ENCODE measurements around the gene TMC8.
"Not testable (repeated sequence)": the region's sequence is repeated elsewhere in the genome, so short reads cannot be mapped to it uniquely, and the experiment has no call there.

Gene TMC8

DNA sequence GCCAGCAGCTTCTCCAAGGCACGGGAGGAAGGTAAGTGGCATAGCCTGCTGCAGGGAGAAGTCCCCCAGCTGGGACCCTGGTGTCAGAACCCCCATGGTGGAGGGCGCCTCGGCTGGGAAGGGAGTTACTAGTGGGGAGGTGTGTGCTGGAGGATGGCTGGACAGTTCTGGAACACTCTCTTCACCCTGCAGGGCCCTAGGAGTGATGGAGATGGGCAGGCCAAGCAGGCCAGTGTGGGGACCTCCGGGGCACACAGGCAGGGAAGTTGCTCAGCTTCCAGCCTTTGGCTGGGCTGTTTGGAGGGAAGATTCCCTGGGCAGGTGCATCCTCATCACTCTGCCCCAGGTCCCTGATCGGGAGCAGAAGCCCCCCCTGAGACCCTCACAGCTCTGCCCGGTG lies 16.3 kb downstream of the TMC8 start:
- FAIRE-seq (no peak), DNase-seq (ENCODE audit: extremely low spot score, insufficient read length, low read depth) (no peak)

DNA sequence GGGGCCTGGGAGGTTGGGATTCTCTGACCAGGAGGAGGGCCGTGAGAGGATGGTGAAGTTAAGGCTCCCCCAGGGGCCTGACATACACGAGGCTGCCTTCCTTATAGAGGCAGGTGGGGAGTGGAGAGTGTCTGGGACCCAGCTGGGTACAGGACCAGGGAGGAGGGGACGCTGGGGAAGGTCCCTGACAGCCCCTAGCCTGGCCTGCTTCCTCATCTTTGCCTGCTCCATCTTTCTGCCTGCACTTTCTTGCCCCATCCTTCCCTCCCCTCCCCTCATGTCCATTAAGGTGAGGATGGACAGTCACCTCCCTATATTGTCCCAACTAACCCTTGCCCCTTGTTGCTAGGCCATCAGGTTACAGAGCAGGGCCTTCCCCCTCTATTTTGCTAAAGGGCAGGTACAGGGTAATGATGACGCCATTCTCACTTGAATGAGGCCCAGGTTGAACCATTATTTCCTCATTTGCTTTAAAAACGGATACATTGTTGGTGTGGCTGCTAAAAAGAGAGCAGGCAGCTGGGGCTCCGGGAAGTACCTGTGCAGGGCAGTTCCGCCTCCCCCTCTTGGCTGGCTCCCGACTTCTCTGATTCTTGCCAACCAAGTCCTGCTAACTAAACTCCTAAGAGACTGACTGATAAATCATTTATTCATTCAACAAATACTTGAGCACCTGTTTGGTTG lies 16.9 kb downstream of the TMC8 start:
- peak; percentile 92 for FAIRE-seq
- DNase-seq (ENCODE audit: extremely low spot score, insufficient read length, low read depth): no peak

DNA sequence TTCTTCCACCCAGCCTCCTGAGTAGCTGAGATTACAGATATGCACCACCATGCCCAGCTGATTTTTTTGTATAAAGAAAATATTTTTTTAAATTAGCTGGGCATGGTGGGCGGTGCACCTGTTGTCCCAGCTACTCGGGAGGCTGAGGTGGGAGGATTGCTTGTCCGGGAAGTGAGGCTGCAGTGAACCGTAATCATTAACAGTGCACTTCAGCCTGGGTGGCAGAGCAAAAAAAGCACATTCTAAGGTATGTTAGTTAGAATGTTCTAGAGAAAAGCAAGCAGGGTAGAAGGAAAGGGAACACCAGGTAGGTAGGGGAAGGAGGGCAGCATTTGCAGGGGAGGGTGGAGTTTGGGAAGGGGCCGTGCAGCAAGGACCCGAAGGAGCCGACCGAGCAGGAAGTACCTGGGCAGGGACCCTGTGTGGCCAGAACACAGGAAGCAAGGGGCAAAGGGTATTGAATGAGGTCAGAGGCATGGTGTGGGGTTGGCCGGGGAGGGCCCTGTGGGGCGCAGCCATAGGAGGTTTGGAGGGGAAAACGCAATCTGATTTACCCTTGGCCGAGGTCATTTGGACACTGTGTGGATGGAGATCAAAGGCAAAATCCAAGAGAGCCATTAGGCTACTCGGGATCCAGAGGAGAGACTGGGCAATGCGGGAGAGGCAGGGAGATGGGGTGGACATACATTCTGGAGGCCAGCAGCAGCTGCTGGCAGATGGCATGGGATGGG lies 17.9 kb downstream of the TMC8 start:
- DNase-seq (ENCODE audit: extremely low spot score, insufficient read length, low read depth) (no peak), FAIRE-seq (peak; percentile 5)

DNA sequence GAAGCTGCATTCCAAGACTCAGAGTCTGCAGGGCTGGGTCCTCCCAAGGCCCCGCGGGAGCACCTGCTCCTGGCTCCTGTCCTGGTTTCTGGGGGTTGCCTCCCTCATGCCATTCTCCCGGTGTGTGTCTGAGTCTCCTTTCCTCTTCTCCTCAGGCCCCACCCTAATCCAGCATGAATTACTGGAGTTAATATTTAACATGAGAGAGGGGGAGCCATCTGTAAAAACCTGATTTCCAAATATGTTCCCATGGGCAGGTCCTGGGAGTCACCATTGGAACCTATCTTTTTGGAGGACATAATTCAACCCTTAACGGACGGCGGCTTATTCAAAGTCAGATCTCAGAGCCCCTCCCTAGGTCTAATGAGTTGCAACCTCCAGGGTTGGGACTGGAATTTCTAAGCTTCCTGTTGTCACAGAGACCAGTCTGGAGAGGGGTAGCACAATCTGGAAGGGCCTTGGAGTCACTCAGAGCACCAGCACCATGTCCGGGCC lies 21.0 kb downstream of the TMC8 start:
- FAIRE-seq: no peak
- no peak for DNase-seq (ENCODE audit: extremely low spot score, insufficient read length, low read depth)

DNA sequence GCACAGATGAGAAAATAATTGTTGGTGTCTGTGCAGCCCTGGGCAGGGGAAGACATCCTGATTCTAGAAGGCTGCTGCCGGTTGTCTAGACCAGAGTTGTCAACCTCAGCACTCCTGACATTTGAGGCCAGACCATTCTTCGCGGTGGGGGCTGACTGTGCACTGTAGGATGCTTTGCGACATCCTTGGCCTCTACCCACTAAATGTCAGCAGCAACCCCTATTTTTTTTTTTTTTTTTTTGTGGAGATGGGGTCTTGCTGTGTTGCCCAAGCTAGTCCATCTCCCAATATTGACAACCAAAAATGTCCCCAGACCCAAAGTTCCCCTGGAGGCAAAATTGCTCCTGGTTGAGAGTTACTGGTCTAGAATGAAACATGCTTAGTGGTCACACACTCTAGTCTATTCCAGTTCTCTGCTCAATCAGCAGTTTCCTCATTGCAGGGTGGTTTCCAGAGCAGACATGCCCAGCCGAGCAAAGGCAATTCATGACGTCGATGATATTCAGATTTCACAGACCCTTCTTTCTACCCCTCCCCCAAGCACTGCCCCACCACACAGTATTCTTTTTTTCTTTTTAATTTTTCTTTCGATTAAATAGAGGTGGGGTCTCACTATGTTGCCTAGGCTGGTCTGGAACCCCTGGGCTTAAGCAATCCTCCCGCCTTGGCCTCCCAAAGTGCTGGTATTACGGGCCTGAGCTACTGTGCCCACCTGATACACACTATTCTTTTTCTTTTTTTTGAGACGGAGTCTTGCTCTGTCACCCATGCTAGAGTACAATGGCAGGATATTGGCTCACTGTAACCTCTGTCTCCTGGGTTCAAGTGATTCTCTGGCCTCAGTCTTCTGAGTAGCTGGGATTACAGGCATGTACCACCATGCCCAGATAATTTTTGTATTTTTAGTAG lies 24.6 kb downstream of the TMC8 start:
- DNase-seq (ENCODE audit: extremely low spot score, insufficient read length, low read depth): no peak

DNA sequence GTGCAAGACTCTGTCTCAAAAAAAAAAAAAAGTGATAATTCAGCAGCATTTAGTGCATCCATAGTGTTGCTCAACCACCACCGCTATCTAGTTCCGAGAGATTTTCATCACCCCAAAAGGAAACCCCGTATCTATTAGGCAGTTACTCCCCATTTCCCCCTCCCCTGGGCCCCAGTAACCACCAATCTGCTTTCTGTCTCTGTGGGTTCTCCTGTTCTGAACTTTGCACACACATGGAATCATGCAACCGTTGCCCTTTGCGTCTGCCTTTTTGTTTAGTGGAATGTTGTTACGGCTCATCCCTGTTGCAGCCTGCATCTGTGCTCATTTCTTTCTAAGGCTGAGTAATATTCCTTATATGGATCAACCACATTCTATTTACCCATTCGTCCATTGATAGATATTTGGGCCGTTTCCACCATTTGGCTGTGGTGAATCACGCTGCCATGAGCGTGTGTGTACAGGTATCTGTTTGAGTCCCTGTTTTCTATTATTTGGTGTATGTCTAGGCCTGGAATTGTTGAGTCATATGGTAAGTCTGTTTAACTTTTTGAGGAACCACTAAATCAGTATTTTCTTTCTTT lies 29.1 kb downstream of the TMC8 start:
- peak; percentile 85 for FAIRE-seq
- no peak for DNase-seq (ENCODE audit: extremely low spot score, insufficient read length, low read depth)

More for the DNA sequence above, 24.6 kb downstream of the TMC8 start:
- FAIRE-seq: peak; percentile 99

DNA sequence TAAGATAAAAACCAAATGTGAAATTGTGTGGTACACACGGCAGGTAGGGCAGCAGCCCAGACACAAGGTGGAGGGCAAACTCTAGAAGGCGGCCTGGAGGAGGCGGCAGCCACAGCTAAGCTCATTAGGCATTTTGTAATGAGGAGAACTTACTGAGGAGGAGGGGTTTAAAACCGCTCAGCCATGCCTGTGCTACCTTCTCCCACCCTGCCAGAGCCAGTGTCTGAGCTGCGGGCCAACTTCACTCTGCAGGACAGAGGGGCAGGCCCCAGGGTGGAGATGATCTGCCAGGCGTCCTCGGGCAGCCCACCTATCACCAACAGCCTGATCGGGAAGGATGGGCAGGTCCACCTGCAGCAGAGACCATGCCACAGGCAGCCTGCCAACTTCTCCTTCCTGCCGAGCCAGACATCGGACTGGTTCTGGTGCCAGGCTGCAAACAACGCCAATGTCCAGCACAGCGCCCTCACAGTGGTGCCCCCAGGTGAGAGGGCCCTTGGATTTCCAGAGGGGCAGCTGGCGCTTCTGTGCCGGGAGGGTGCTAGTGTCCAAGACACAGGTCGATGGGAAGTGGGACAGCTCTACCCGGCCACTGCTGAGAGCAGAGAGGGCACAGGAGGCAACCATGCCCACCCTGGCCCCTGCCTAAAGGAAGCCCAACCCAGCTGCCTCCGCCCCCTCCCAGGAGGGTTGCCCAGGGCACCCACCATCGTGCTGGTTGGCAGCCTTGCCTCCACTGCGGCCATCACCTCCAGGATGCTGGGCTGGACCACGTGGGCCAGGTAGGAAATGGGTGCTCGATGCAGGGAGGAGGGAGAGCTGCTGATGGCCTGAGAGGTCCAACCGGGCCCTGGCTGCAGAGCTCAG lies 33.5 kb downstream of the TMC8 start:
- DNase-seq (ENCODE audit: extremely low spot score, insufficient read length, low read depth): no peak
- no peak for FAIRE-seq

DNA sequence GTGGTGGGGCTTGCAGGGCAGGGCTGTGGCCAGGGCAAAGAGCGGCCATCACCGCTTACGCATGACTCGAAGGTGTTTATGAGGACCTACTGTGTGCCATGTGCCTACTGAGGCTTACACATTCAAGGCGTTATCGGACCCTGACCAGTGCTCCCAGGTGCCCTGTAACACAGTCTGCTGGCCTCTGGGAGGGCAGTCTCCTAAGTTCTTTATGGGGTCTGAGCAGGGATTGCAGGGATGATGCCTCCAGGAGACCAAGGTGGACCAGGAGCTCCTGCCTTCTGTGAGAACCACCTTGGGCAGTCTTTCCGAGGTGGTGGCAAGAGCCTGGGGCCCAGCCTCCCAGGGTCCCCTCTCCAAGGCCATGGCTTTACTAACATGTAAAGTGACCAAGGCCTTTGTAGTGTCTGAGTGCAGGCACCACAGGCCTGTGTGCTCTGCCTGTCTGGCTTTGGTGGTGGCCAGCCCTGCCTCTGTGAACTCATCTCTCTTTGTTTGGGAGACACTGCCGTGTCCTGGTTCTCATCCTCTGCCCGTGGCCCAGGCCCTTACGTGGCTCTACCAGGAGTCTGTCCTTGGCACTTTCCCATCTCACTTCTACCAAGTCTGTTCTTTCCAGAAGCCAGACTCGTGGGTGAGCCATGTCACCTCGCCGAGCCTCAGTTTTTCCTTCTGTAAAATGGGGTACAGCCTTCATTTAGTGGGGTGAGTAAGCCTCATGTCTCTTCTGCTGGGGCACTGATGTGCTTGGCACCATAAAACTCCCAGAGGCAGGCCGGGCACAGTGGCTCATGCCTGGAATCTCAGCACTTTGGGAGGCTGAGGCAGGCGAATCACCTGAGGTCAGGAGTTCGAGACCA lies 34.4 kb downstream of the TMC8 start:
- DNase-seq (ENCODE audit: extremely low spot score, insufficient read length, low read depth) (no peak), FAIRE-seq (no peak)

DNA sequence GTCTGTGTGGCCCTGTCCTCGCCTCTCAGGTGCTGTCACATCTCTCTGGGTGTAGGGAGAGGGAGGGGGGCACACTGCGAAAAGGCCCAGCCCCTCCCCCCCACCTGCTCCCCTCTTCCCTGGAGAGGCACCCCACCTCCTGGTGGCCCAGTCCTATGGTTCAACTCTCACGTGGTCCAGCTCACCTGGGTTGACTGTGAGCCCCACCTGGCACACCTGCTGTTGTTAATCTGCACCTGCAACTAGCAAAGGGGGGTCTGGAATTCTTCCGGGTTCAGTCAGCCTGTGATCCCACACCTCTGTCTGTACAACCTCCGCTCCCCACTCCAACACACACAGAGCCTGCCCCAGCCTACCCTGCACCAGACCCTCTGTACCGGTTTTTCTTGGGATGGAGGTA lies 35.8 kb downstream of the TMC8 start:
- FAIRE-seq (no peak), DNase-seq (ENCODE audit: extremely low spot score, insufficient read length, low read depth) (no peak)

DNA sequence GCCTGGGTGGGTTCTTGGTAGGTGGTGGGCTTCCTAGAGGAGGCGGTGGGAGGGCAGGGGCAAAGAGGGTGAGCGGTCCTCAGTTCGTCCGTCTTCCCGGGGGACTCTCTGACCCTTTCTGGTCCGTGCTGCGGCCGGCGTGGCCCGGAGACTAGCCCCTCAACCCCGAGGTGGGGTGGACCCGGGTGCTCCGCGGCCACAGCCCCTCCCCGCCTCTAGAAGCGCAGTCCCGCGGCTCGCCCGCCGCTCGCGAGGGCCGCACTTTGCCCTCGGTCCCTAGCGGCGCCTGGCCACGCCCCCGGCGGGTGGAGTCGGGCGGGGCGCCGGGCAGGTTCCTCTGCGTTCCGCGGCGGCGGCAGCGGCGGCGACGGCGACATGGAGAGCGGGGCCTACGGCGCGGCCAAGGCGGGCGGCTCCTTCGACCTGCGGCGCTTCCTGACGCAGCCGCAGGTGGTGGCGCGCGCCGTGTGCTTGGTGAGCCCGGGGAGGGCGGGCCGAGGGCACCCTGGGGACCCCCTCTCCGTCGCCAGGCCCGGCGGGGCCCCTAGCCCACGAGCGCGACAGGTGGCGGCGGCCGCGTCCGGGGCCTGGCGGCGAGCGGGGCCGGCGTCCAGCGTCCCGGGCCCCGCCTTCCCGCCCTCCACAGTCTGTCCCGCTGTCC lies 37.8 kb downstream of the TMC8 start, which contains the start of gene SYNGR2:
Gene SYNGR2 (plus strand): TSS at position 340 of the 661 bp plus-strand sequence. CDS start 36 bp downstream, at position 376.
- DNase-seq (ENCODE audit: extremely low spot score, insufficient read length, low read depth): peak; percentile 79
- peak; percentile 92 for FAIRE-seq

DNA sequence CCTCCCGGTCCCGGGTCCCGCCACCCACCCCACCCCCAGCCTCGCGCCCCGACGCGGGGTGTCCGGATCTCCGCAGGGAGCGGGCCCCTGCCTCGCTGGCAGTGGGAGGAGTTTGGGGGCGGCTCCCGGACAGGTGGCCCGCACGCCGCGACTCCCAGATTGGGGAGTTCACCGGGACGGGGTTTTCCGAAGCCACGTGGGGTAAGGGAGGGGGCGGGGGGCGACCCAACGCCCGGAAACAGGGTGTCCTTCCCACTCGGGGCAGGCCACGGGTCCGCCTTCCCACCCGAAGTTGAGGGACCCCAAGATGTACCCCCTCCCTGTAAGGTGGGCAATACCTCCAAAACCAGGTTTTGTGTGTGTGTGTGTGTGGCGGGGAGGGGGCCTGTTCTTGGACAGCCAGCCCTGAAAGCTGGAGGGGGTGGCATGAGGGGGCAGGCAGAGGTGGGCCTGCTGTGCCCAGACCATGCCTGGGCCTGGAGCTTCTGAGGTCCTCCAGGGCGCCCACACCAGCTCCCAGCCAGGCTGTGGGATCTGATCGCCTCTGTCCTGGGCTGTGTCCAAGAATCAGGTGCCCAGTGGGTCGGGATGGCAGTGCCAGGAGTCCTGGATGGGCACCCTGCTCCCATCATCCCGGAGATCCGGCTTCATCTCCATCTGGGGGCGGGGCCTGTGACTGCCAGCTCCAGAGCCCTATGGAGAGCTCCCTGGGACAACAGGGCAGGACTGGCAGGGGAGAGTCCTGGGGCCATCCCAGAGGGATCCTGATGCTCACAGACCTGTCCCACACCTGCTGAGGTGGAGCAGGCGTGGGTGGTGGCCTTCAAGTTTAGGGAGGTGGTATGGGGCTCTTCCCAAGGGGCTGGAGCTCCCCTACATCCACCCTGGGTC lies 38.6 kb downstream of the TMC8 start:
- DNase-seq (ENCODE audit: extremely low spot score, insufficient read length, low read depth): no peak
- FAIRE-seq: peak; percentile 45

DNA sequence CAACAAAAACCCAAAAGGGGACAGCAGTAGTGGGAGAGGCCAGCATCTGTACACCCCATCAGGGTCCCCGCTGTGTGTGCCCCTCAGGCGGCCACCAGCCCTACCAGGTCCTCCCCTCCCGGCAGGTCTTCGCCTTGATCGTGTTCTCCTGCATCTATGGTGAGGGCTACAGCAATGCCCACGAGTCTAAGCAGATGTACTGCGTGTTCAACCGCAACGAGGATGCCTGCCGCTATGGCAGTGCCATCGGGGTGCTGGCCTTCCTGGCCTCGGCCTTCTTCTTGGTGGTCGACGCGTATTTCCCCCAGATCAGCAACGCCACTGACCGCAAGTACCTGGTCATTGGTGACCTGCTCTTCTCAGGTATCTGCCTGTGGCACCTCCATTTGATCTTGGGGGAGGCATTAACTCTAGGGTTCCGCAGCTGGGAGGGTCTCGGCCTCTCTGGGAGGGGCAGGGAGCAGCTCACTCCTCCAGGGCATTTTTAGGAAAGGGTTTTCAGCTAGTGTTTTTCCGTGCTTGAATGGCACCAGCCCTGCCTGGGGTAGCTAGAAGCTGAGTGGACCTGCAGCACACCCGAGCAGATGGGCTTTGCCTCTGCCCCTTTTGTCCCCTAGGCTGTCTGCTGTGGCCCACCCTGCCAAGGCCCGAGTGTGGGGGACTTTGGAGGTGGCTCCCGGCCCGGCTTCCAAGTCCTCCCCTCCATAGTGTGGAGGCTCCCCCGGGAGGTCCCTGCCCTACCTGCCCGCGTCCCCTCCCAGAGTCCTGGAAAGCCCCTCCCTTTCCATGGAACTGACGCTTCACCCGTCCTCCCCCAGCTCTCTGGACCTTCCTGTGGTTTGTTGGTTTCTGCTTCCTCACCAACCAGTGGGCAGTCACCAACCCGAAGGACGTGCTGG lies 40.4 kb downstream of the TMC8 start:
- no peak for DNase-seq (ENCODE audit: extremely low spot score, insufficient read length, low read depth)

DNA sequence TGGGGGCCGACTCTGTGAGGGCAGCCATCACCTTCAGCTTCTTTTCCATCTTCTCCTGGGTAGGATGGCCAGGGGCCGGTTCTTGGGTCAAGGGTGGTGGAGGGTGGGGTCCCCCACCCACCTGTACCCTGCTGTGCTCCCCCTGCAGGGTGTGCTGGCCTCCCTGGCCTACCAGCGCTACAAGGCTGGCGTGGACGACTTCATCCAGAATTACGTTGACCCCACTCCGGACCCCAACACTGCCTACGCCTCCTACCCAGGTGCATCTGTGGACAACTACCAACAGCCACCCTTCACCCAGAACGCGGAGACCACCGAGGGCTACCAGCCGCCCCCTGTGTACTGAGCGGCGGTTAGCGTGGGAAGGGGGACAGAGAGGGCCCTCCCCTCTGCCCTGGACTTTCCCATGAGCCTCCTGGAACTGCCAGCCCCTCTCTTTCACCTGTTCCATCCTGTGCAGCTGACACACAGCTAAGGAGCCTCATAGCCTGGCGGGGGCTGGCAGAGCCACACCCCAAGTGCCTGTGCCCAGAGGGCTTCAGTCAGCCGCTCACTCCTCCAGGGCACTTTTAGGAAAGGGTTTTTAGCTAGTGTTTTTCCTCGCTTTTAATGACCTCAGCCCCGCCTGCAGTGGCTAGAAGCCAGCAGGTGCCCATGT lies 41.1 kb downstream of the TMC8 start:
- FAIRE-seq; DNase-seq (ENCODE audit: extremely low spot score, insufficient read length, low read depth): not testable (repeated sequence)

More for the DNA sequence above, 40.4 kb downstream of the TMC8 start:
- FAIRE-seq: no peak

DNA sequence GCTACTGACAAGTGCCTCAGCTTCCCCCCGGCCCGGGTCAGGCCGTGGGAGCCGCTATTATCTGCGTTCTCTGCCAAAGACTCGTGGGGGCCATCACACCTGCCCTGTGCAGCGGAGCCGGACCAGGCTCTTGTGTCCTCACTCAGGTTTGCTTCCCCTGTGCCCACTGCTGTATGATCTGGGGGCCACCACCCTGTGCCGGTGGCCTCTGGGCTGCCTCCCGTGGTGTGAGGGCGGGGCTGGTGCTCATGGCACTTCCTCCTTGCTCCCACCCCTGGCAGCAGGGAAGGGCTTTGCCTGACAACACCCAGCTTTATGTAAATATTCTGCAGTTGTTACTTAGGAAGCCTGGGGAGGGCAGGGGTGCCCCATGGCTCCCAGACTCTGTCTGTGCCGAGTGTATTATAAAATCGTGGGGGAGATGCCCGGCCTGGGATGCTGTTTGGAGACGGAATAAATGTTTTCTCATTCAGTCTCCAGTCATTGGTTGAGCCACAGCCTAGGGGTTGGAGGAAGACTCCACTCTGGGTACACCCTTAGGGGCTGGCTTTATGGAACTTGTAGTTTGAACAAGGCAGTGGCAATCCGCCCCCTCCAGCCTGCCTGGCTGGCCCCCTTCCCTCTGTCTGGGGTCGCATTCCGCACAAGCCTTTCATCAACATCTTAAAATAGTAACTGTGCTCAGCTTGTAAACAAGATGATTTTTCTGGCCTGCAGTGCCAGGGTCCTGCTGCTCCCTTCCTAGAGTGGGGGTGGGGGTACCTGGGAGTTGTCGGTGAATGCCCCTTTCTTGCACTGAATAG lies 41.9 kb downstream of the TMC8 start:
- no peak for DNase-seq (ENCODE audit: extremely low spot score, insufficient read length, low read depth)
- FAIRE-seq: peak; percentile 12
